ENCODE measurements around the gene SFXN5. TPM values are rescaled to one million over a fixed set of nuclear protein-coding genes. Genes with fewer than 3 reads are reported as not detected.

SFXN5 gene
- total RNA-seq, 1 experiment from 2014 or later: 6.0 TPM

GRCh38 chr2:72921088-72921851, 150.2 kb downstream of the SFXN5 start:
- Mint-ChIP-seq H3K9me3 (ENCODE audit: unreplicated experiment) (no peaks in the 10 kb centered on the region), H3K27me3 (ENCODE audit: insufficient read depth, unreplicated experiment) (peaks cover 59% of the 10 kb centered on the region), H3K4me1 (ENCODE audit: insufficient read depth, unreplicated experiment) (no peaks in the 10 kb centered on the region), H3K36me3 (ENCODE audit: insufficient read depth, unreplicated experiment) (no peaks in the 10 kb centered on the region), H3K27ac (ENCODE audit: low read depth, unreplicated experiment) (no peak overlapping the region), H3K4me3 (ENCODE audit: unreplicated experiment) (no peak overlapping the region)
- DNase-seq (ENCODE audit: unreplicated experiment): no peak
- BruUV-seq (replicated peaks): no TSS peak
- ChIA-PET POLR2A (no interaction called here), CTCF (no interaction called here)
- TF ChIP-seq CTCF (IDR thresholded peaks at IDR 0.05; ENCODE audit: unreplicated experiment): no peak
- intact Hi-C loops (cut with micrococcal nuclease): no loop called here

GRCh38 chr2:72920318-72921087, 151.0 kb downstream of the SFXN5 start:
- H3K36me3 Mint-ChIP-seq (ENCODE audit: insufficient read depth, unreplicated experiment): no peaks in the 10 kb centered on the region
- no peak overlapping the region for H3K27ac Mint-ChIP-seq (ENCODE audit: low read depth, unreplicated experiment)
- POLR2A ChIA-PET: no interaction called here
- CTCF ChIA-PET: no interaction called here
- TF ChIP-seq CTCF (IDR thresholded peaks at IDR 0.05; ENCODE audit: unreplicated experiment): no peak
- H3K4me3 Mint-ChIP-seq (ENCODE audit: unreplicated experiment): no peak overlapping the region
- intact Hi-C loops (cut with micrococcal nuclease): no loop called here
- peaks cover 65% of the 10 kb centered on the region for H3K27me3 Mint-ChIP-seq (ENCODE audit: insufficient read depth, unreplicated experiment)
- H3K9me3 Mint-ChIP-seq (ENCODE audit: unreplicated experiment): no peaks in the 10 kb centered on the region
- no TSS peak for BruUV-seq (replicated peaks)
- H3K4me1 Mint-ChIP-seq (ENCODE audit: insufficient read depth, unreplicated experiment): no peaks in the 10 kb centered on the region
- DNase-seq (ENCODE audit: unreplicated experiment): no peak

GRCh38 chr2:72919414-72920317, 151.8 kb downstream of the SFXN5 start:
- TF ChIP-seq CTCF (IDR thresholded peaks at IDR 0.05; ENCODE audit: unreplicated experiment): no peak
- H3K27ac Mint-ChIP-seq (ENCODE audit: low read depth, unreplicated experiment): no peak overlapping the region
- POLR2A ChIA-PET: no interaction called here
- no peaks in the 10 kb centered on the region for H3K9me3 Mint-ChIP-seq (ENCODE audit: unreplicated experiment)
- H3K27me3 Mint-ChIP-seq (ENCODE audit: insufficient read depth, unreplicated experiment): peaks cover 73% of the 10 kb centered on the region
- no peak for DNase-seq (ENCODE audit: unreplicated experiment)
- H3K4me3 Mint-ChIP-seq (ENCODE audit: unreplicated experiment): no peak overlapping the region
- H3K36me3 Mint-ChIP-seq (ENCODE audit: insufficient read depth, unreplicated experiment): no peaks in the 10 kb centered on the region
- no TSS peak for BruUV-seq (replicated peaks)
- intact Hi-C loops (cut with micrococcal nuclease): no loop called here
- CTCF ChIA-PET: interaction anchor here (0.8 kb wide), 1 partner anchor 16 kb away, joined by 3 read pairs; no protein-coding TSS in a partner anchor
- H3K4me1 Mint-ChIP-seq (ENCODE audit: insufficient read depth, unreplicated experiment): peaks cover 2% of the 10 kb centered on the region

Measured in MCF 10A (cell line).